Lower lobe of right lung (tissue), 2 donors: ENCODE measurements around the gene ADAM15. TPM values are rescaled to one million over a fixed set of nuclear protein-coding genes. Genes with fewer than 3 reads are reported as not detected.

Experiments used
- ATAC-seq, 2 donors: fragments of 200-7000 bp; cut with Tn5 transposase; one replicate each; pipeline ENCODE4 v1.9.1; 2020 to 2022; ENCODE audit warnings: mild to moderate bottlenecking in 2 of 2, moderate library complexity in 2 of 2
- DNase-seq: peaks from one replicate; pipeline ENCODE4 v3.0.0-alpha.2; 2020
- H3K27ac ChIP-seq: fragments of 200-600 bp; one replicate; pipeline ENCODE4 v1.8.0; 2022
- H3K27me3 ChIP-seq: fragments of 200-600 bp; one replicate; pipeline ENCODE4 v1.8.0; 2022; ENCODE audit warnings: low read depth
- H3K36me3 ChIP-seq: fragments of 200-600 bp; one replicate; pipeline ENCODE4 v1.8.0; 2022; ENCODE audit warnings: mild to moderate bottlenecking
- H3K4me1 ChIP-seq: fragments of 200-600 bp; one replicate; pipeline ENCODE4 v1.8.0; 2022
- H3K4me3 ChIP-seq: fragments of 200-600 bp; one replicate; pipeline ENCODE4 v1.8.0; 2022; ENCODE audit warnings: mild to moderate bottlenecking
- H3K9me3 ChIP-seq: fragments of 200-600 bp; one replicate; pipeline ENCODE4 v1.8.0; 2022
- intact Hi-C: fragments of 100-400 bp; cut with DNase I; formaldehyde crosslinking; loops from one replicate; pipeline ENCODE4 v1.11.0; 2022
- total RNA-seq: library from RNA; stranded (reverse); fragmentation: NEBNext Ultra II Directional; extraction: Animal tissue kit (Norgen Biotek cat#: 25700); gene quantifications from one replicate; pipeline ENCODE4 v1.2.1, GENCODE V29; 2021
- TF ChIP-seq, protein P1 (sequence below): fragments of 200-600 bp; IDR thresholded peaks from one replicate; pipeline ENCODE4 v1.8.0; 2022; ENCODE audit warnings: antibody characterized with exemption, mild to moderate bottlenecking
- donor health status: DM: no; HTN: yes; CAD: no; lungs with severe emphysema.

Gene ADAM15
- total RNA-seq, 1 donor from 2014 or later: 121 TPM

DNA sequence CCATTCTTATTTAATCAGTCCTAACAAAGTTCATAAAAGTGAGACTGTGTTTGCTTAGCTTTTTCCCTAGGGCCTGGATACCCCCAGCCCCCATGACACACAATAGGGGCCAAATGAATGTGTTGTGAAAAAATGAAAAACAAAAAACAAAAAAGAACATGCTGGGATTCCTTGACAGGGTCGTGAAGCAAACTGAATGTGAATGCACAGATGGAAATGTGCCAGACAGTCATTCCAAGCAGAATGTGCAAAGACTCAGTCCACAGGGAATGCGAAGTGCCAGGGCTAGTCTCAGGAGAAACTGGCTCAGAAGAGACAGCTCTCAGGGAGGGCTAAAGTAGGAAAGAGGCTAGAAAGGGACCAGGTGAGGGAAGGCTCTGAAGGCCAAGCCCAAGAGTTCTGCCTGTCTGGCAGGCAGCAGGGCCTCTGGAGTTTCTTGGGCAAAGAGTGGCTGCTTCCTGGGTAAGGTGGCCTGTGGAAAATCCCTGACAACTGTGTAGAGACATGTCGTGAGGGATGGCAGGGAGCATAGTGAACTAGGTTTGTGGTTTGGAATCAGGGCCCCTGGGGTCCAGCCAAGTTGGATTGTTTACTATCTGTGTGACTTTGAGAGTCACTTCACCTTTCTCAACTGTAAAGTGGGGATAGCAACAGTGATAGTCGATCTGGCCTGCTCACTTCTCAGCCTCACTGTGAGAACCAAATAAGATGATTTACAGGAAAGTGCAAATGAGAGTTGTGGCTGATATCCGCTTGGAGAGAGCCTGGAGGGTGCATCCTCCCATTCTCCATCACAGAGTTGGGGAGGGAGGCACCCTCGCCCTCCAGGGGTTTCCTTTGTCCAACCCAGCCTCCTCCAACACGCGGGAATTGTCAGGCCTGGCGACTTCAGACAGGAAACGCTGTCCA, 1.2 kb upstream of the ADAM15 start:
- H3K27me3 ChIP-seq: no peaks in the 10 kb centered on the region
- TF ChIP-seq, protein P1, sequence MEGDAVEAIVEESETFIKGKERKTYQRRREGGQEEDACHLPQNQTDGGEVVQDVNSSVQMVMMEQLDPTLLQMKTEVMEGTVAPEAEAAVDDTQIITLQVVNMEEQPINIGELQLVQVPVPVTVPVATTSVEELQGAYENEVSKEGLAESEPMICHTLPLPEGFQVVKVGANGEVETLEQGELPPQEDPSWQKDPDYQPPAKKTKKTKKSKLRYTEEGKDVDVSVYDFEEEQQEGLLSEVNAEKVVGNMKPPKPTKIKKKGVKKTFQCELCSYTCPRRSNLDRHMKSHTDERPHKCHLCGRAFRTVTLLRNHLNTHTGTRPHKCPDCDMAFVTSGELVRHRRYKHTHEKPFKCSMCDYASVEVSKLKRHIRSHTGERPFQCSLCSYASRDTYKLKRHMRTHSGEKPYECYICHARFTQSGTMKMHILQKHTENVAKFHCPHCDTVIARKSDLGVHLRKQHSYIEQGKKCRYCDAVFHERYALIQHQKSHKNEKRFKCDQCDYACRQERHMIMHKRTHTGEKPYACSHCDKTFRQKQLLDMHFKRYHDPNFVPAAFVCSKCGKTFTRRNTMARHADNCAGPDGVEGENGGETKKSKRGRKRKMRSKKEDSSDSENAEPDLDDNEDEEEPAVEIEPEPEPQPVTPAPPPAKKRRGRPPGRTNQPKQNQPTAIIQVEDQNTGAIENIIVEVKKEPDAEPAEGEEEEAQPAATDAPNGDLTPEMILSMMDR: no peak
- H3K27ac ChIP-seq: peak overlapping the region; percentile 89
- DNase-seq: no peak
- H3K9me3 ChIP-seq: no peaks in the 10 kb centered on the region
- H3K4me3 ChIP-seq: peak overlapping the region; percentile 67
- peaks cover 18% of the 10 kb centered on the region for H3K36me3 ChIP-seq
- no peak for ATAC-seq
- intact Hi-C loops: no loop called here
- peaks cover 36% of the 10 kb centered on the region for H3K4me1 ChIP-seq

DNA sequence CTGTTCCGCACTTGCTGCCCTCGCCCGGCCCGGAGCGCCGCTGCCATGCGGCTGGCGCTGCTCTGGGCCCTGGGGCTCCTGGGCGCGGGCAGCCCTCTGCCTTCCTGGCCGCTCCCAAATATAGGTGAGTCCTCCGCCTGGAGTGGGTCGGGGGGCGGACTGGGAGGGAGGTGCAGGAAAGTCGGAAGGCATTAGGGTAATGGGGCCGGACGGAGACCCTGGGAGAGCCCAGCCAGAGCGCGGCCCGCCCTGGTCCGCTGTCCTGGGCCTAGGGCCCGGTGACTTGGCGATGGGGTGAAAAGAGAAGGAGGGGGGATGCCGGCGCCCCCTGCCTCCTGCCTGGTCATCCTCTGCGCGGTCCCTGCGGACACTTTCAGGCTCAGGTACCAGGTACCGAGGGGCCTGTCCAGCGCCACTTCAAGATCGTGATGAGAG, 243 bp downstream of the ADAM15 start:
- ATAC-seq: peak; percentile 11 to 13
- TF ChIP-seq, protein P1: no peak
- Histone ChIP-seq H3K4me3 (peak overlapping the region; percentile 67), H3K4me1 (peaks cover 31% of the 10 kb centered on the region), H3K36me3 (peaks cover 32% of the 10 kb centered on the region), H3K27ac (peak overlapping the region; percentile 89), H3K9me3 (no peaks in the 10 kb centered on the region), H3K27me3 (no peaks in the 10 kb centered on the region)
- intact Hi-C loops: no loop called here
- no peak for DNase-seq

DNA sequence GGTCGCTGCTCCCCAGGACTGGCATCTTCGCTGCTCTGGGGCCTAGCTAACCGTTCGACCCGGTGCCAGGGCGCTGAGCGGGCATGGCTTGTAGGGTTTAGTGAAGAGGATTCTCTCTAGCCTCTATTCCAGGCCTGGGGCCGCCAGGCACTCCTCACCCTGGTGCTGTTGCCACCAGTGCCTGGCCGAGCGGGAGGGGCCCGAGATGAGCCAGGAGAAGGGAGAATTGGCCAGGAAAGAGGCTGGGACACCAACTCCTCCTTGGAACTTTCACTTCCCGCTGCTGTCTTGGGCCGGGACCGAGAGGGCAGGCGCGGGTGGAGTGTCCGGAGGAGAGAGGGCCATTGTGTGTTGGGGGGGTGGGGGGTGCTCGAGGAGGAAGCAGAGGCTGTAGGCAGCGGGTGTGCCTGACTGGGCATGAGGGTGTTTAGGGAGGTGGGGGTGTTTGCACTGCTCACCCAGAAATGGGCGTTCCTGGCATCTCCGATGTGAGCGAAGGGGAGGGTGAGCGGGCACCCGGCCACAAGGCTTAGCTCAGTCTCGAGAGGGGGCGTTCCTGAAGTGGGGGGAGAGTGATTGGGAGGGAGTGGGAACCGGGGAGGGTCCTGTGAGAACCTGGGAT, 772 bp downstream of the ADAM15 start:
- H3K4me1 ChIP-seq: peaks cover 31% of the 10 kb centered on the region
- TF ChIP-seq, protein P1: no peak

DNA sequence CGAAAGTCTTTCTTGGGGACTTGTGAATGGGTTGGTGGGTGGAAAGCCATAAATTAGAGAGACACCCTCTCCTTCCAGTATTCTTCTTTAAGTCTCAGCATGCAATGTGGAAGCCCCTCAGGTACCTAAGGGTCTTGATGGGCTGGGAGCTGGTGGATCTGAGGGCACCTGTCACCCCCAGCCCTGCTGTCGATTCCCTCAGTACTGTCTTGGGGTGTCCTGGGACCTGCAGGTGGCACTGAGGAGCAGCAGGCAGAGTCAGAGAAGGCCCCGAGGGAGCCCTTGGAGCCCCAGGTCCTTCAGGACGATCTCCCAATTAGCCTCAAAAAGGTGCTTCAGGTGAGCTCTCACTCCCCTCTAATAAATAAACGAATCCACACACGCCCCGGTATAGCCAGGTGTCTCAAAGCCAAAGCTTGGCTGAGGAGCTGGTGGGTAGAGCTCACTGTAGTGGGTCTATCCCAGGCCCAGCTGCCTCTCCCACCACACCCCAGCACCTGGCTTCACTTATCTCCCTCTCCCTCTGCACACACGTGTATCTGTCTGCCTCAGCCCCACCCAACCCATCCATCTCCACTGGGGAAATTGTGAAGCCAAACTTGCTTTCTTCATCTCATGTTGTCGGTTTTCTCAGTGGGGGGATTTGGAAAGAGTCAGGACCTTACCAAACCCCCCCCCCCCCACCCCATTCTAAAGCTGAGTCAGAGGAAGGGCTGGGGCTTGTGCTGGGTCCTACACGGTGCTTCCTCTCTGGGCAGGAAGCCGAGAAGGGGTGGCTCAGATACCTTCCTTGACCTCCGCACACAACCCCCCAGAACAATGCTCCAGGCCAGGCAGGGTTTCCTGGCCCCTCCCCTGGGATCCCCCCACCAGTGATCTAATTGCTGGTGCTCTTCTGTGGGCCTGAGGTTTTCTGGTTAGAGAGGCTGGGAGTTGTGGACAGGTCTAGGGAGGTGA, 1.6 kb downstream of the ADAM15 start:
- peak overlapping the region; percentile 59 for H3K27ac ChIP-seq
- H3K27me3 ChIP-seq: no peaks in the 10 kb centered on the region
- ATAC-seq (no peak), DNase-seq (no peak)
- TF ChIP-seq, protein P1: peak; percentile 21
- no peaks in the 10 kb centered on the region for H3K9me3 ChIP-seq
- peak overlapping the region; percentile 67 for H3K4me3 ChIP-seq
- peaks cover 46% of the 10 kb centered on the region for H3K36me3 ChIP-seq
- H3K4me1 ChIP-seq: peaks cover 31% of the 10 kb centered on the region
- intact Hi-C loops: no loop called here

More for the DNA sequence above, 772 bp downstream of the ADAM15 start:
- no peaks in the 10 kb centered on the region for H3K9me3 ChIP-seq
- peak; percentile 57 to 63 for ATAC-seq
- peak overlapping the region; percentile 89 for H3K27ac ChIP-seq
- peak overlapping the region; percentile 67 for H3K4me3 ChIP-seq
- intact Hi-C loops: no loop called here
- peak; percentile 81 for DNase-seq
- no peaks in the 10 kb centered on the region for H3K27me3 ChIP-seq
- H3K36me3 ChIP-seq: peaks cover 38% of the 10 kb centered on the region
